Loucy (cell line): ENCODE measurements around the gene DRAM1.
"Not testable (repeated sequence)": the region's sequence is repeated elsewhere in the genome, so short reads cannot be mapped to it uniquely, and the experiment has no call there.

Source experiments
- H2AFZ ChIP-seq: fragments of 200-600 bp; sonication (generic); 2 replicates; pipeline ENCODE4 v1.6.0; 2016; ENCODE audit warnings: antibody characterized with exemption, mild to moderate bottlenecking, low read length, moderate library complexity
- H3F3A ChIP-seq: fragments of 200-600 bp; 2 replicates; pipeline ENCODE4 v1.6.0; 2016; ENCODE audit warnings: antibody characterized with exemption, low read depth, mild to moderate bottlenecking
- H3K27me3 ChIP-seq: fragments of 200-600 bp; sonication (generic); 2 replicates; pipeline ENCODE4 v1.6.1; 2014; ENCODE audit warnings: low read length, mild to moderate bottlenecking; ENCODE audit not compliant: insufficient read depth, poor library complexity, severe bottlenecking
- H3K36me3 ChIP-seq: fragments of 200-600 bp; sonication (generic); 2 replicates; pipeline ENCODE4 v1.6.1; 2016; ENCODE audit warnings: low read length; ENCODE audit not compliant: insufficient read depth
- H3K4me1 ChIP-seq: fragments of 200-600 bp; sonication (generic); 2 replicates; pipeline ENCODE4 v1.5.1; 2014; ENCODE audit warnings: low read length, mild to moderate bottlenecking; ENCODE audit not compliant: insufficient read depth, poor library complexity, severe bottlenecking
- H3K4me2 ChIP-seq: fragments of 200-600 bp; sonication (generic); 2 replicates; pipeline ENCODE4 v1.6.0; 2014; ENCODE audit warnings: antibody characterized with exemption, low read length, low read depth, mild to moderate bottlenecking; ENCODE audit not compliant: poor library complexity, severe bottlenecking
- H3K4me3 ChIP-seq: fragments of 200-600 bp; sonication (generic); 2 replicates; pipeline ENCODE4 v1.5.1; 2014; ENCODE audit warnings: low read length, mild to moderate bottlenecking, mixed read lengths; ENCODE audit not compliant: poor library complexity, severe bottlenecking
- H3K79me2 ChIP-seq: fragments of 200-600 bp; sonication (generic); 2 replicates; pipeline ENCODE4 v1.6.1; 2014; ENCODE audit warnings: low read length; ENCODE audit not compliant: insufficient read depth
- H3K9ac ChIP-seq: fragments of 200-600 bp; sonication (generic); 2 replicates; pipeline ENCODE4 v1.6.0; 2014; ENCODE audit warnings: mild to moderate bottlenecking, low read depth, low read length, moderate library complexity; ENCODE audit not compliant: poor library complexity, severe bottlenecking
- H3K9me2 ChIP-seq: fragments of 200-600 bp; sonication (generic); replicated peaks from 2 replicates; pipeline ENCODE4 v1.6.1; 2016; ENCODE audit warnings: low read depth, low read length, mixed read lengths
- H3K9me3 ChIP-seq: fragments of 200-600 bp; sonication (generic); 2 replicates; pipeline ENCODE4 v1.6.1; 2014; ENCODE audit warnings: mild to moderate bottlenecking, antibody characterized with exemption, low read length, low read depth; ENCODE audit not compliant: insufficient read depth
- H4K20me1 ChIP-seq: fragments of 200-600 bp; sonication (generic); 2 replicates; pipeline ENCODE4 v1.6.0; 2014; ENCODE audit warnings: antibody characterized with exemption, low read length, mild to moderate bottlenecking; ENCODE audit not compliant: insufficient read depth, poor library complexity, severe bottlenecking
- CTCF ChIP-seq: fragments of 200-600 bp; sonication (generic); conservative IDR thresholded peaks from 2 replicates; pipeline ENCODE4 v1.5.1; 2014; ENCODE audit warnings: mild to moderate bottlenecking, antibody characterized with exemption, low read length
- EZH2phosphoT487 ChIP-seq: fragments of 200-600 bp; IDR thresholded peaks from 2 replicates; pipeline ENCODE4 v1.6.1; 2018; ENCODE audit warnings: antibody characterized with exemption, mild to moderate bottlenecking, moderate library complexity, borderline replicate concordance

Gene DRAM1

GRCh38 chr12:101908395-101908794 lies 31.0 kb downstream of the DRAM1 start:
- TF ChIP-seq CTCF (no peak), EZH2phosphoT487 (no peak)
- no peak overlapping the region for H3K4me3 ChIP-seq
- H3K9me2 ChIP-seq, result no peaks in the 10 kb centered on the region
- no peaks in the 10 kb centered on the region for H3K4me1 ChIP-seq
- H3K79me2 ChIP-seq, result no peaks in the 10 kb centered on the region
- H3K36me3 ChIP-seq, result no peaks in the 10 kb centered on the region
- H3K4me2 ChIP-seq, result no peak overlapping the region
- H3K27me3 ChIP-seq, result no peaks in the 10 kb centered on the region
- H3F3A ChIP-seq, result no peaks in the 10 kb centered on the region
- no peak overlapping the region for H2AFZ ChIP-seq
- no peaks in the 10 kb centered on the region for H3K9me3 ChIP-seq
- H3K9ac ChIP-seq, result no peak overlapping the region
- H4K20me1 ChIP-seq, result no peaks in the 10 kb centered on the region

GRCh38 chr12:101909646-101910045 lies 32.3 kb downstream of the DRAM1 start:
- Histone ChIP-seq H3K4me2 (no peak overlapping the region), H3K27me3 (no peaks in the 10 kb centered on the region), H3K9ac (no peak overlapping the region), H3K36me3 (no peaks in the 10 kb centered on the region), H3K9me2 (no peaks in the 10 kb centered on the region), H2AFZ (no peak overlapping the region), H3K4me3 (no peak overlapping the region), H3K79me2 (no peaks in the 10 kb centered on the region), H3F3A (no peaks in the 10 kb centered on the region), H3K9me3 (no peaks in the 10 kb centered on the region), H4K20me1 (no peaks in the 10 kb centered on the region), H3K4me1 (no peaks in the 10 kb centered on the region)
- TF ChIP-seq EZH2phosphoT487 (no peak), CTCF (no peak)

- H3K36me3 ChIP-seq, result no peaks in the 10 kb centered on the region
- TF ChIP-seq EZH2phosphoT487, result no peak
- no peak for TF ChIP-seq CTCF
- no peaks in the 10 kb centered on the region for H3K9me2 ChIP-seq
- no peaks in the 10 kb centered on the region for H3K79me2 ChIP-seq
- no peak overlapping the region for H3K4me3 ChIP-seq
- H3K9me3 ChIP-seq, result no peaks in the 10 kb centered on the region
- no peak overlapping the region for H3K4me2 ChIP-seq
- H2AFZ ChIP-seq, result no peak overlapping the region
- H3K9ac ChIP-seq, result no peak overlapping the region
- no peaks in the 10 kb centered on the region for H3F3A ChIP-seq
- H3K4me1 ChIP-seq, result no peaks in the 10 kb centered on the region
- no peaks in the 10 kb centered on the region for H4K20me1 ChIP-seq
- no peaks in the 10 kb centered on the region for H3K27me3 ChIP-seq
These were observed 38.5 kb downstream of the DRAM1 start for GRCh38 chr12:101915841-101916240.

GRCh38 chr12:101918805-101919204 lies 41.4 kb downstream of the DRAM1 start:
- H4K20me1 ChIP-seq, H2AFZ ChIP-seq, H3K9ac ChIP-seq, H3K36me3 ChIP-seq, H3K4me3 ChIP-seq, H3K79me2 ChIP-seq, H3F3A ChIP-seq, H3K4me2 ChIP-seq, H3K9me2 ChIP-seq, H3K9me3 ChIP-seq, H3K4me1 ChIP-seq, H3K27me3 ChIP-seq: not testable (repeated sequence)
